ENCODE data around the gene ALK. TPM values are rescaled to one million over a fixed set of nuclear protein-coding genes. Genes with fewer than 3 reads are reported as not detected.

Gene ALK
- total and polyA plus RNA-seq, 10 of the 15 experiments (the other 5 are each of a cell fraction or from before 2014, with no cell fraction given), result 0.11 TPM; not detected in 9

- no peak overlapping the region for H3K4me3 ChIP-seq
- DNase-seq (ENCODE audit: low read depth, low spot score) (no peak), ATAC-seq (no peak), FAIRE-seq (no peak)
- no peaks in the 10 kb centered on the region for H3K4me1 ChIP-seq (ENCODE audit: control insufficient read depth, insufficient read depth, low read length)
- no peak overlapping the region for H3K4me2 ChIP-seq (ENCODE audit: control insufficient read depth, insufficient read depth)
- ChIA-PET RAD21 (ENCODE audit: unreplicated experiment) (no interaction called here), CTCF (interaction anchor here (1.5 kb wide), 1 partner anchor 25 kb away, joined by 3 read pairs; no protein-coding TSS in a partner anchor), POLR2A (no interaction called here), SMC1A (ENCODE audit: uncharacterized antibody, unreplicated experiment) (no interaction called here)
- 30% methylated on average over 1 of the region's 1 CpG for WGBS (ENCODE audit: insufficient coverage, insufficient replicate concordance, low lambda C conversion rate, missing lambda C conversion rate)
- H3K9me3 ChIP-seq (replicated peaks; ENCODE audit: control insufficient read depth, insufficient read depth, low read length), result no peaks in the 10 kb centered on the region
- no peak overlapping the region for H3K9ac ChIP-seq (ENCODE audit: control insufficient read depth, insufficient read depth, low read length)
- H3K79me2 ChIP-seq (ENCODE audit: control insufficient read depth, insufficient read depth, low read length), result no peaks in the 10 kb centered on the region
- H2AFZ ChIP-seq (ENCODE audit: control insufficient read depth, low read depth, low read length), result no peak overlapping the region
- in situ Hi-C loops (cut with MboI) (no loop called here), intact Hi-C loops (cut with micrococcal nuclease; ENCODE audit: unreplicated experiment) (no loop called here)
- no TSS peak for BruUV-seq (replicated peaks)
- no peaks in the 10 kb centered on the region for H3K36me3 ChIP-seq (ENCODE audit: control insufficient read depth in 2 of 2, insufficient read depth in 2 of 2, low read length in 1 of 2)
- no peaks in the 10 kb centered on the region for H4K20me1 ChIP-seq (ENCODE audit: control insufficient read depth, insufficient read depth)
- H3K27ac ChIP-seq (ENCODE audit: control insufficient read depth, insufficient read depth), result no peak overlapping the region
- H3K27me3 ChIP-seq (replicated peaks in 1 of 2; ENCODE audit: control insufficient read depth in 2 of 2, insufficient read depth in 2 of 2, low read length in 1 of 2), result no peaks in the 10 kb centered on the region; a peak in 1 of 4 replicates
- TF ChIP-seq ZNF592 (IDR thresholded peaks at IDR 0.05), result no peak
- no peak for TF ChIP-seq EZH2 (IDR thresholded peaks at IDR 0.05; ENCODE audit: borderline replicate concordance, control insufficient read depth, low read depth, low read length)
- no peak for TF ChIP-seq RELB (IDR thresholded peaks at IDR 0.05; ENCODE audit: low read depth)
- TF ChIP-seq SMARCA5 (IDR thresholded peaks at IDR 0.05), result no peak
- no peak for TF ChIP-seq ESRRA (IDR thresholded peaks at IDR 0.05; ENCODE audit: low read length)
- no peak for TF ChIP-seq ATF2 (IDR thresholded peaks at IDR 0.05; ENCODE audit: low read length)
- no peak for TF ChIP-seq E2F4 (IDR thresholded peaks at IDR 0.05; ENCODE audit: low read depth, low read length)
- TF ChIP-seq POLR2AphosphoS5 (IDR thresholded peaks at IDR 0.05; ENCODE audit: low read length), result no peak
- TF ChIP-seq PML (IDR thresholded peaks at IDR 0.05; ENCODE audit: low read length), result no peak
- TF ChIP-seq NKRF (conservative IDR thresholded peaks at IDR 0.05), result no peak
- no peak for TF ChIP-seq BHLHE40 (IDR thresholded peaks at IDR 0.05; ENCODE audit: borderline replicate concordance in 1 of 2, low read depth in 2 of 2, low read length in 1 of 2)
- no peak for TF ChIP-seq HCFC1 (IDR thresholded peaks at IDR 0.05; ENCODE audit: low read length)
- TF ChIP-seq WRNIP1 (IDR thresholded peaks at IDR 0.05; ENCODE audit: borderline replicate concordance, low read depth, low read length), result no peak
- no peak for TF ChIP-seq TARDBP (IDR thresholded peaks at IDR 0.05; ENCODE audit: borderline replicate concordance)
- TF ChIP-seq DPF2 (IDR thresholded peaks at IDR 0.05), result no peak
- no peak for TF ChIP-seq SMAD5 (IDR thresholded peaks at IDR 0.05; ENCODE audit: low read depth)
Observed at GRCh38 chr2:29377788-29378187, 543.6 kb downstream of the ALK start.

Measured in GM12878 (cell line).